Measurements from ENCODE around the gene FAM168A.

DNA sequence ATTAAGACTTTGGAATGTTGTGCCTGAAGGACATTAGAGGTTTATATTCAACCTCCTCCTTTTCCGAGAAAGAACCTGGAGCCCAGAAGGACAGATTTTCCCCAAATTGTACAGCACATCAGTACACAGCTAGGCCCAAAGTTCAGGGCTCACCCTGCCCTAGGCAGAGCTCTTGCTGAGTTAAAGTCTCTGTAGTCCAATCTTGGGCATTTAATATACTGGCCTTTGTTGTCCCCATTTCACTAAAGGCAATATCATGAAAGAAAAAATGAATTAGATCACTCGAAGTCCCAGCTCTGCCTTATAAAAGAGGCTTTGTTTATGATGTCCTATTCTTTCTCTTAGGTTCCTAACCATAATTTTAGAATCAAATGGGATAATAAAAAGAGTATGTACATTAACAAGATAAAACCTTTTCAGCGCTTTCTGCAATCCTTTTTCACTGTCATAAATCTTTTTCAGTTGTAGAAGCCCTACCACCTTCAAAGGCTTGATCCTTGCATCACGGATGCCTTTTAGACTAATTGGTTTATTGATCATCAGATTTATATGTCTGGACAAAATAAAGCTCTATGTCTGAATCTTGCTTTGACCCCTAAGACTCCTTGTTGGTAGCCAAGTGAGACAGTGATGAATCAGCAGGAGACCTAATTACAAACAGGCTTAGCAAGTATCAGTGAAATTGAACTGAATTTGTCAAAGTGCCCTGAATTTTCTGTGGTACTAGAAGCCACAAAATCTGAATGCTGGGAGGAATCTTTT, 181.9 kb downstream of the FAM168A start:
- TF ChIP-seq POLR2A (IDR thresholded peaks at IDR 0.05) (no peak), POLR2AphosphoS5 (IDR thresholded peaks at IDR 0.05) (no peak), CTCF (IDR thresholded peaks at IDR 0.05) (no peak)
